ENCODE results near the gene KIAA1755.

Gene KIAA1755

GRCh38 chr20:38295811-38296210, 35.3 kb upstream of the KIAA1755 start:
- no peak for TF ChIP-seq EZH2phosphoT487 (IDR thresholded peaks at IDR 0.05; ENCODE audit: low read depth)
- TF ChIP-seq, protein P1, sequence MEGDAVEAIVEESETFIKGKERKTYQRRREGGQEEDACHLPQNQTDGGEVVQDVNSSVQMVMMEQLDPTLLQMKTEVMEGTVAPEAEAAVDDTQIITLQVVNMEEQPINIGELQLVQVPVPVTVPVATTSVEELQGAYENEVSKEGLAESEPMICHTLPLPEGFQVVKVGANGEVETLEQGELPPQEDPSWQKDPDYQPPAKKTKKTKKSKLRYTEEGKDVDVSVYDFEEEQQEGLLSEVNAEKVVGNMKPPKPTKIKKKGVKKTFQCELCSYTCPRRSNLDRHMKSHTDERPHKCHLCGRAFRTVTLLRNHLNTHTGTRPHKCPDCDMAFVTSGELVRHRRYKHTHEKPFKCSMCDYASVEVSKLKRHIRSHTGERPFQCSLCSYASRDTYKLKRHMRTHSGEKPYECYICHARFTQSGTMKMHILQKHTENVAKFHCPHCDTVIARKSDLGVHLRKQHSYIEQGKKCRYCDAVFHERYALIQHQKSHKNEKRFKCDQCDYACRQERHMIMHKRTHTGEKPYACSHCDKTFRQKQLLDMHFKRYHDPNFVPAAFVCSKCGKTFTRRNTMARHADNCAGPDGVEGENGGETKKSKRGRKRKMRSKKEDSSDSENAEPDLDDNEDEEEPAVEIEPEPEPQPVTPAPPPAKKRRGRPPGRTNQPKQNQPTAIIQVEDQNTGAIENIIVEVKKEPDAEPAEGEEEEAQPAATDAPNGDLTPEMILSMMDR (IDR thresholded peaks at IDR 0.05; ENCODE audit: low read depth, low read length) = no peak
- no peak overlapping the region for H3K9ac ChIP-seq (ENCODE audit: low read length)
- H3K9me3 ChIP-seq (ENCODE audit: insufficient read depth, low read length) = no peaks in the 10 kb centered on the region
- peaks cover 8% of the 10 kb centered on the region; the same call in 1 of the 2 replicates for H3K27me3 ChIP-seq (ENCODE audit: low read depth, low read length)
- no peak overlapping the region for H2AFZ ChIP-seq (ENCODE audit: low read depth, low read length)
- no peak overlapping the region for H3K4me2 ChIP-seq (ENCODE audit: low read length)
- H3K36me3 ChIP-seq (replicated peaks; ENCODE audit: low read depth, low read length) = no peaks in the 10 kb centered on the region
- no peaks in the 10 kb centered on the region for H3K4me1 ChIP-seq (ENCODE audit: low read length)
- no peaks in the 10 kb centered on the region for H4K20me1 ChIP-seq (ENCODE audit: insufficient read depth, low read length)
- H3K4me3 ChIP-seq (ENCODE audit: low read length) = no peak overlapping the region
- no peak overlapping the region for H3K27ac ChIP-seq (ENCODE audit: low read length)
- no peaks in the 10 kb centered on the region for H3K79me2 ChIP-seq (ENCODE audit: low read length)

- H3K4me3 ChIP-seq (ENCODE audit: low read length) = no peak overlapping the region
- no peaks in the 10 kb centered on the region for H3K4me1 ChIP-seq (ENCODE audit: low read length)
- no peak overlapping the region for H3K4me2 ChIP-seq (ENCODE audit: low read length)
- peaks cover 14% of the 10 kb centered on the region for H3K27me3 ChIP-seq (ENCODE audit: low read depth, low read length)
- TF ChIP-seq, protein P1 (IDR thresholded peaks at IDR 0.05; ENCODE audit: low read depth, low read length) = no peak
- no peak for TF ChIP-seq EZH2phosphoT487 (IDR thresholded peaks at IDR 0.05; ENCODE audit: low read depth)
- H3K36me3 ChIP-seq (replicated peaks; ENCODE audit: low read depth, low read length) = no peaks in the 10 kb centered on the region
- no peak overlapping the region for H3K9ac ChIP-seq (ENCODE audit: low read length)
- H4K20me1 ChIP-seq (ENCODE audit: insufficient read depth, low read length) = no peaks in the 10 kb centered on the region
- no peak overlapping the region for H2AFZ ChIP-seq (ENCODE audit: low read depth, low read length)
- no peaks in the 10 kb centered on the region for H3K79me2 ChIP-seq (ENCODE audit: low read length)
- H3K9me3 ChIP-seq (ENCODE audit: insufficient read depth, low read length) = no peaks in the 10 kb centered on the region
- H3K27ac ChIP-seq (ENCODE audit: low read length) = no peak overlapping the region
Observed at GRCh38 chr20:38294076-38294591, 33.6 kb upstream of the KIAA1755 start.

DNA sequence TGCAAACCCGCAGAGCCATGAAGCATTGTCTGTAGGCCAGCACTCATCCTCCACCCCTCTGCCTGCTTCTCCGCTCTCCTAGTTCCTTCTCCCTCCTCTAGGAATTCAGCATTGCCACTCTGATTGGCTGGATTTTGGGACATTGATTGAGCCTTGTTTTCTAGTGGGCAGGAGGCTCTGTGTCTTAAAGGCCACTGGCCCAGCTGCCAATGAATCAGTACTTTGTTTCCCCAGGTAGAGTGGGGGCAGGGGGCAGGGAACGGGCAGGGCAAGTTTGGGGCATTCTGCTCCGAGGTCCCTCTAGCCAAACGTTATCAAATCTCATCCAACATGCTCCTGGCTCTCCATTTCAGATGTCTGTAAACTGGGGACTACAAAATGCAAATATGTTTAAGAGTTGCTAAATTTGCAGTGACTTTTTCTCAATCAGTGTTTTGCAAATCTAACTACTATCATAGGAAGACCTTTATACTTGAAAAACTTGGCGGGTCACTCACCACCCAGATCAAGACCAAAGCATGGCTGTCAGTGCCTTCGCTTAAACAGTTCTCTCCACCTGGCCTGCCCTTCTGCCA, 33.0 kb upstream of the KIAA1755 start:
- Histone ChIP-seq H3K9ac (ENCODE audit: low read length) (no peak overlapping the region), H3K27me3 (ENCODE audit: low read depth, low read length) (peaks cover 14% of the 10 kb centered on the region), H3K4me3 (ENCODE audit: low read length) (no peak overlapping the region), H3K79me2 (ENCODE audit: low read length) (no peaks in the 10 kb centered on the region), H3K27ac (ENCODE audit: low read length) (no peak overlapping the region), H3K4me1 (ENCODE audit: low read length) (no peaks in the 10 kb centered on the region), H2AFZ (ENCODE audit: low read depth, low read length) (no peak overlapping the region), H3K4me2 (ENCODE audit: low read length) (no peak overlapping the region), H3K9me3 (ENCODE audit: insufficient read depth, low read length) (no peaks in the 10 kb centered on the region), H4K20me1 (ENCODE audit: insufficient read depth, low read length) (no peaks in the 10 kb centered on the region), H3K36me3 (replicated peaks; ENCODE audit: low read depth, low read length) (no peaks in the 10 kb centered on the region)
- TF ChIP-seq, protein P1 (IDR thresholded peaks at IDR 0.05; ENCODE audit: low read depth, low read length) = no peak
- TF ChIP-seq EZH2phosphoT487 (IDR thresholded peaks at IDR 0.05; ENCODE audit: low read depth) = no peak

DNA sequence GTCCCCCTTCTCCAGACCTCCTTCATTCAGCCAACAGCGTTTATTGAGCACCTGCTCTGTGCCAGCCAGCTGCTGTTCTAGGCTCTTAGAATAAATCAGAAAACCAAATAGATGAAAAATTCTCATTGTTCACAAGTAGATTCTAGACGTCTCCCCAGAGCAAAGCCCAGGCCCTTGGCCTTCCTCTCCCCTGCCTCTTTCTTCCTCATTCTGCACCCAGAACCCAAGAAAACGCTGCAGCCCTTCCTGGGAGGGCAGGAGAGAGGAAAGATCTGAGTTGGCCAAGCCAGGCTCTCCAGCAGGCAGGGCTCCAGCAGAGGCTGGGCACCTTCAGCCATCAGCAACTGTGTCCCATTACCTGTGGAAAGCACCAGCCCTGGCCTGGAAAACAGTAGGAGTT, 31.4 kb upstream of the KIAA1755 start:
- H3K79me2 ChIP-seq (ENCODE audit: low read length) = no peaks in the 10 kb centered on the region
- H2AFZ ChIP-seq (ENCODE audit: low read depth, low read length) = no peak overlapping the region
- no peaks in the 10 kb centered on the region for H3K4me1 ChIP-seq (ENCODE audit: low read length)
- TF ChIP-seq EZH2phosphoT487 (IDR thresholded peaks at IDR 0.05; ENCODE audit: low read depth) = no peak
- TF ChIP-seq, protein P1 (IDR thresholded peaks at IDR 0.05; ENCODE audit: low read depth, low read length) = no peak
- no peak overlapping the region for H3K27ac ChIP-seq (ENCODE audit: low read length)
- no peak overlapping the region for H3K4me2 ChIP-seq (ENCODE audit: low read length)
- no peaks in the 10 kb centered on the region for H4K20me1 ChIP-seq (ENCODE audit: insufficient read depth, low read length)
- H3K36me3 ChIP-seq (replicated peaks; ENCODE audit: low read depth, low read length) = no peaks in the 10 kb centered on the region
- no peak overlapping the region for H3K4me3 ChIP-seq (ENCODE audit: low read length)
- H3K9me3 ChIP-seq (ENCODE audit: insufficient read depth, low read length) = no peaks in the 10 kb centered on the region
- no peak overlapping the region for H3K9ac ChIP-seq (ENCODE audit: low read length)
- H3K27me3 ChIP-seq (ENCODE audit: low read depth, low read length) = peaks cover 17% of the 10 kb centered on the region
